Lower lobe of right lung (tissue), 2 donors: Measurements from ENCODE around the gene TTC34. TPM values are rescaled to one million over a fixed set of nuclear protein-coding genes. Genes with fewer than 3 reads are reported as not detected.

Experiments
- ATAC-seq, 2 donors: fragments of 200-7000 bp; cut with Tn5 transposase; one replicate each; pipeline ENCODE4 v1.9.1; 2020 to 2022; ENCODE audit warnings: mild to moderate bottlenecking in 2 of 2, moderate library complexity in 2 of 2
- DNase-seq: peaks from one replicate; pipeline ENCODE4 v3.0.0-alpha.2; 2020
- H3K27ac ChIP-seq: fragments of 200-600 bp; one replicate; pipeline ENCODE4 v1.8.0; 2022
- H3K27me3 ChIP-seq: fragments of 200-600 bp; one replicate; pipeline ENCODE4 v1.8.0; 2022; ENCODE audit warnings: low read depth
- H3K36me3 ChIP-seq: fragments of 200-600 bp; one replicate; pipeline ENCODE4 v1.8.0; 2022; ENCODE audit warnings: mild to moderate bottlenecking
- H3K4me1 ChIP-seq: fragments of 200-600 bp; one replicate; pipeline ENCODE4 v1.8.0; 2022
- H3K4me3 ChIP-seq: fragments of 200-600 bp; one replicate; pipeline ENCODE4 v1.8.0; 2022; ENCODE audit warnings: mild to moderate bottlenecking
- H3K9me3 ChIP-seq: fragments of 200-600 bp; one replicate; pipeline ENCODE4 v1.8.0; 2022
- intact Hi-C: fragments of 100-400 bp; cut with DNase I; formaldehyde crosslinking; loops from one replicate; pipeline ENCODE4 v1.11.0; 2022
- total RNA-seq: library from RNA; stranded (reverse); fragmentation: NEBNext Ultra II Directional; extraction: Animal tissue kit (Norgen Biotek cat#: 25700); gene quantifications from one replicate; pipeline ENCODE4 v1.2.1, GENCODE V29; 2021
- TF ChIP-seq, protein P1 (sequence below): fragments of 200-600 bp; IDR thresholded peaks from one replicate; pipeline ENCODE4 v1.8.0; 2022; ENCODE audit warnings: antibody characterized with exemption, mild to moderate bottlenecking
- donor health status: DM: no; HTN: yes; CAD: no; lungs with severe emphysema.

TTC34 gene
- total RNA-seq, 1 donor from 2014 or later: 2.6 TPM

DNA sequence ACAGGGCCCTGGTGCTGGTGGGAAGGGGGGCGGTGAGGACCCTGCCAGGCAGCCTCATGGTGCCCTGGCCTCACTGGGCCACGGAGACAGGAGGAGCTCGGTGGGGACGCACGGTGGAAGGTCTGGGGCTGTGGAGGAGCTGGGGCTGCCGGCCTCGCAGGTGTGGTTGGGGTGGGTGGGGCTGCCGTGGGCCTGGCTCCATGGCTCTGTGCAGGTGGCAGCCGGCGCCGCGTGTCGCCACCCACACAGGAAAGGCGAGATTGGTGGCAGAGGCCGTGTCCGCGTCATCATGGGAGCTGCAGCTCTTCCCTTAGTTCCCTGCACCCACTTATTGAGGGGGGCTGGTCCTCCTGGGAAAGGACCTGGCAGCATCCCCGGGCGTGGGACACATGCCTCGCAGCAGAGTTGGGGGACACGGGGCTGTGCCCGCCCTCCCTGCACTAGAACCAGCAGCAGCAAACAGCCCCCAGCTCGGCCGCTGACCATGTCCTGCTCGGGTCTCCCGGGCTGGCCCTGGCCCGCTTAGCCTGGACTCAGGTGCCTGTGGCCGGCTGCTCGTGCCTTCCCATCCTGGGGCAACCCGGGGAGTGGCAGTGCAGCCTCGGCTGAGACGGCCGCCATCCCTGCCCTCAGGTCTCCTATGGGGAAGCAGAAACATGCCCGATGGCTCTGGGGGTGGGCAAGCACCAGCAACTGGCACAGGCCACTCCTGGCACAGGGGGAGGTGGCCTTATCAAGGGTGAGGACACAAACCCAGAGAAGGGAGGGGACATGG, 7.5 kb upstream of the TTC34 start:
- H3K4me3 ChIP-seq: no peak overlapping the region
- TF ChIP-seq, protein P1, sequence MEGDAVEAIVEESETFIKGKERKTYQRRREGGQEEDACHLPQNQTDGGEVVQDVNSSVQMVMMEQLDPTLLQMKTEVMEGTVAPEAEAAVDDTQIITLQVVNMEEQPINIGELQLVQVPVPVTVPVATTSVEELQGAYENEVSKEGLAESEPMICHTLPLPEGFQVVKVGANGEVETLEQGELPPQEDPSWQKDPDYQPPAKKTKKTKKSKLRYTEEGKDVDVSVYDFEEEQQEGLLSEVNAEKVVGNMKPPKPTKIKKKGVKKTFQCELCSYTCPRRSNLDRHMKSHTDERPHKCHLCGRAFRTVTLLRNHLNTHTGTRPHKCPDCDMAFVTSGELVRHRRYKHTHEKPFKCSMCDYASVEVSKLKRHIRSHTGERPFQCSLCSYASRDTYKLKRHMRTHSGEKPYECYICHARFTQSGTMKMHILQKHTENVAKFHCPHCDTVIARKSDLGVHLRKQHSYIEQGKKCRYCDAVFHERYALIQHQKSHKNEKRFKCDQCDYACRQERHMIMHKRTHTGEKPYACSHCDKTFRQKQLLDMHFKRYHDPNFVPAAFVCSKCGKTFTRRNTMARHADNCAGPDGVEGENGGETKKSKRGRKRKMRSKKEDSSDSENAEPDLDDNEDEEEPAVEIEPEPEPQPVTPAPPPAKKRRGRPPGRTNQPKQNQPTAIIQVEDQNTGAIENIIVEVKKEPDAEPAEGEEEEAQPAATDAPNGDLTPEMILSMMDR: no peak
- H3K27me3 ChIP-seq: peaks cover 35% of the 10 kb centered on the region
- DNase-seq: no peak
- peaks cover 4% of the 10 kb centered on the region for H3K9me3 ChIP-seq
- intact Hi-C loops: no loop called here
- H3K36me3 ChIP-seq: no peaks in the 10 kb centered on the region
- no peak overlapping the region for H3K27ac ChIP-seq
- H3K4me1 ChIP-seq: no peaks in the 10 kb centered on the region
- ATAC-seq: no peak

DNA sequence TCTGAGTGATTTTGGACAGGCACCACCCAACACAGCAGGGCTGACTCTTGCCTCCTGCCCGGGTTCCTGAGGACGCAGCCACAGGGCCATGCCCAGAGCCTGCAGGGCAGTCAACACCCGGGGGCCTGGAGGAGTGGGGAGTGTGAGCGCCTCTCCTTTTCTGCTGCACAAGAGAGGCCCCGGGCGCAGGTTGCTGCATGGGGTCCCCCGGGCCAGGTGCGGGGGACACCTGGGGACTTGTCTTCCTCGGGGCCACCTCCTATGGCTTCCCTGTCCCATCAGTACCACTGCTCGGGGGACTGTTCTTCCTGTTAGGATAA, 6.9 kb upstream of the TTC34 start:
- TF ChIP-seq, protein P1: no peak
- Histone ChIP-seq H3K27ac (no peak overlapping the region), H3K9me3 (peaks cover 4% of the 10 kb centered on the region), H3K4me1 (no peaks in the 10 kb centered on the region), H3K4me3 (no peak overlapping the region), H3K36me3 (no peaks in the 10 kb centered on the region), H3K27me3 (peaks cover 35% of the 10 kb centered on the region)
- DNase-seq (no peak), ATAC-seq (no peak)
- intact Hi-C loops: no loop called here

DNA sequence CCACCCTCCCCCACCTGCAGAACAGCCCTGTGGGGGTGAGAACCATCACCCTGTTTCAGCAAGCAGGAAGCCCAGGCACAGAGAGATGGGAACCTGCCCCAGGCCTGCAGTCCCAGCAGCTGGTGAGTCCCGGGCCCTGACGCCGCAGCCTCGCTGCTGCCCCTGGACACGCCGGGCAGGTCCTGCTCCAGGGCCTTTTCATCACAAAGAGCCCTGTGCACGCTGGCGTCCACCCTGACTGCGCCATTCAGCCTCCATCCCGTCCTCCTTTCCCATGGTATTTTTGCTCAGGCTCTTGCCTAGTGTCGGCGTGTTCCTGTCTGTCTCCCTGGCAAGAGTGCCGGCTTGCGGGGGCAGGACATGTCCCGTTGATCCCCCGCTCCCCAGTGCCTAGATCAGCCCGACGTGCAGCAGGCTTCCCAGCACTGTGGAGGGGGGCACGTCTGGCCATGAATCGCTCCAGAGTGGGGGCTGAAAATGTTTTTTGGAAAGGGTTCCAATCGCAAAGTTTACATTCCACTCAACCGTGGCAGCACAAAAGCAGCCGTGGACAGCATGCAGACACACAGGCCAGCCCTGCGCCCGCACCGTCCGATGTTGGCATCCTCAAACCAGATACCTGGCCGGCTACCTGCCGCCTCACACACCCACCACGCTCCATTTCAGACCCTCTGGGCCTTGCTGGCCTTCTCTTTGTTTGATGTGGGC, 6.3 kb upstream of the TTC34 start:
- no peak overlapping the region for H3K27ac ChIP-seq
- H3K9me3 ChIP-seq: peaks cover 4% of the 10 kb centered on the region
- TF ChIP-seq, protein P1: no peak
- peaks cover 37% of the 10 kb centered on the region for H3K27me3 ChIP-seq
- DNase-seq: no peak
- intact Hi-C loops: no loop called here
- no peaks in the 10 kb centered on the region for H3K4me1 ChIP-seq
- no peaks in the 10 kb centered on the region for H3K36me3 ChIP-seq
- ATAC-seq: no peak
- no peak overlapping the region for H3K4me3 ChIP-seq

DNA sequence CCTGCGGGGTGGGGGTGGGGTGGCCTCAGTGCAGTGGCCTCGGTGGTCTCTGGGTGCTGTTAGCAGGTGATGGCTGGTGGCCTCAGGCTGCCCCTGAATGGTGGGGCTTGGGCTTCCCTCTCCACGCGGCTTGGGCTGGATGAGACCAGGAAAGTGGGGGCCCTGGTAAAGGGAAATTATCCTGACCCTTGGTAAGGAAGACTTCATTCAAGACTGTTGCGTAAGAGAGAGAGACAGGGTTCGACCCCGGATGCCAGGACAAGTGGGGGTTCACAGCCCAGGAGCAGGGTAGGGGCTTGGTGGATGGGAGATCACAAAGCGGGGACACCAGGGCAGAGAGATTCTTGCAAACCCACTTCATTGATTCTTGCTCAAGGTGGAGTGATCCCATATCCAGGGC, 5.5 kb upstream of the TTC34 start:
- Histone ChIP-seq H3K27ac (no peak overlapping the region), H3K4me3 (no peak overlapping the region), H3K4me1 (no peaks in the 10 kb centered on the region), H3K36me3 (no peaks in the 10 kb centered on the region), H3K27me3 (peaks cover 44% of the 10 kb centered on the region), H3K9me3 (peaks cover 1% of the 10 kb centered on the region)
- TF ChIP-seq, protein P1: no peak
- intact Hi-C loops: no loop called here
- DNase-seq (no peak), ATAC-seq (no peak)

DNA sequence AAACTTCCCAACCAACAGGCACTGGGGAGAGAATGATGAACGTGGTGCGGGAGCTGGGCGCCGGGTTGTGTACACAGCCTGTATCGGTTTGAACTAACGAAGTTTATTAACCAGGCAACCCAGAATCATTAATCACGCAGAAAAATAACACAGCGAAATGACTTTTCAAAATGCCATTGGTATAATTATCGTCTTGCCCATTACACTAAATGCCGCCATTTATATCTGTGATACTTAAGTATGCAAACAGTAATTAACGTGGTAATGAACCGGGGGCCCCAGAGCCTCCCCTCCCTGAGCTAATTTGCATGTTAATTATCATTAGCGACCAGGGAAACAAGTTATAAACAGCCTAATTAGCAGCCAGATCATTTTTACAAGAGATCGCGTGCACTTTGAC, 5.1 kb upstream of the TTC34 start:
- no peaks in the 10 kb centered on the region for H3K9me3 ChIP-seq
- intact Hi-C loops: no loop called here
- H3K36me3 ChIP-seq: no peaks in the 10 kb centered on the region
- peaks cover 48% of the 10 kb centered on the region for H3K27me3 ChIP-seq
- no peaks in the 10 kb centered on the region for H3K4me1 ChIP-seq
- H3K4me3 ChIP-seq: no peak overlapping the region
- H3K27ac ChIP-seq: no peak overlapping the region
- TF ChIP-seq, protein P1: no peak
- ATAC-seq (no peak), DNase-seq (peak; percentile 2)
